Measurements from ENCODE around the gene PIP4K2C.
A peak's percentile ranks its signal among the peaks of the same experiment; 100 is the strongest.
"Not testable (repeated sequence)": the region's sequence is repeated elsewhere in the genome, so short reads cannot be mapped to it uniquely, and the experiment has no call there.

PIP4K2C gene

DNA sequence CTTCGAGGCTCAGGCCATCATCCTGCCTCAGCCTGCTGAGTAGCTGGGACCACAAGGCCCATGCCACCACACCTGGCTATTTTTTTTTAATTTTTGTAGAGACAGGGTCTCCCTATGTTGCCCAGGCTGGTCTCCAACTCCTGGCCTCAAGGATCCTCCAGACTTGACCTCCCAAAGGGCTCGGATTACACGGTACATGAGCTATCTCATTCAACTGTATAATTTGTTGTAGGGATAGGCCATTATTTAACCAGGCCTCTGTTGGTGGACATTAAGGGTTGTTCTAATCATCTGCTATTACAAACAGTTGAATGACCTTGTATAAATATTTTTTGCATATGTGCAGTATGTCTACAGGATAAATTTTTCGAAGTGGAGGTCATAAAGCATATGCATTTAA is 32.1 kb upstream of the PIP4K2C start:
- no peak for DNase-seq (ENCODE audit: low read depth in 2 of 2)

DNA sequence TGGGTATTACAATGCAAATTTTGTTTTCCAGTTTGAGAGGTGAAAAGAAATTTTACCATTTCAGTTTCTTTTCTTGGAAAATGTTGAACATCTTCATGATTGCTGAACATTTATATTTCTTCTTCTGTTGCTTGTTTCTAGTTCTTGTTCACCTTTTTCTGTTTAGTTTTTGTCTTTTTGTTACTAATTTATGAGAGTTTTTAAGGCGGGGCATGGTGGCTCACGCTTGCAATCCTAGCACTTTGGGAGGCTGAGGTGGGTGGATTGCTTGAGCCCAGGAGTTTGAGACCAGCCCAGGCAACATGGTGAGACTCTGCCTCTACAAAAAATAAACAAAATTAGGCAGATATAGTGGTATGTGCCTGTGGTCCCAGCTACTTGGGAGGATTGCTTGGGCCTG is 30.5 kb upstream of the PIP4K2C start:
- DNase-seq (ENCODE audit: low read depth in 2 of 2) = no peak

DNA sequence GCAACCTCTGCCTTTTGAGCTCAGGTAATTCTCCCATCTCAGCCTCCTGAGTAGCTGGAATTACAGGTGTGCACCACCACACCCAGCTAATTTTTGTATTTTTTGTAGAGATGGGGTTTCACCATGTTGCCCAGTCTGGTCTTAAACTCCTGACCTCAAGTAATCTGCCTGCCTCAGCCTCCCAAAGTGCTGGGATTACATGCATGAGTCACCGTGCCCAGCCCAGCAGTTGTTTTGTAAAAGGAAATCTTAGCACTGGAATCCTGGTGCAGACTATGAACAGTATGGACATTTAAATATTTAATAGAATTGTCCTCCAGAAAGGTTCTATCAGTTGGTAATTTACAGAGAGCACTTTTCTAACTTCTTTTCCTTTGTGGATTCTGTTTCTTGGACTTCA is 29.9 kb upstream of the PIP4K2C start:
- not testable (repeated sequence) for DNase-seq (ENCODE audit: low read depth in 2 of 2)

DNA sequence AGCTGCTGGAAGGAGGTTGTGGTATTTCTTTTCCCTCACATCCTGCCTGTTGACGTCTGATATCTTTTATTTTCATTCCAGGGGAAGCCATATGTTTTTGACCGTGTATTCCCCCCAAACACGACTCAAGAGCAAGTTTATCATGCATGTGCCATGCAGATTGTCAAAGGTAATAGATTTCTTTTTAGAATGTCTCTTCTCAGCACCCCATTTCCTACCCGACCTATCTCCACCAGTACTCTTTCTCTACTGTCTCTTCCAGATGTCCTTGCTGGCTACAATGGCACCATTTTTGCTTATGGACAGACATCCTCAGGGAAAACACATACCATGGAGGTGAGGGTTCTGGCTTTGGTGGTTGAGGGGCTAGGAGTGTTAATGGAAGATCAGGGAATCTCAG is 27.6 kb upstream of the PIP4K2C start:
- DNase-seq (ENCODE audit: low read depth in 2 of 2) = no peak

DNA sequence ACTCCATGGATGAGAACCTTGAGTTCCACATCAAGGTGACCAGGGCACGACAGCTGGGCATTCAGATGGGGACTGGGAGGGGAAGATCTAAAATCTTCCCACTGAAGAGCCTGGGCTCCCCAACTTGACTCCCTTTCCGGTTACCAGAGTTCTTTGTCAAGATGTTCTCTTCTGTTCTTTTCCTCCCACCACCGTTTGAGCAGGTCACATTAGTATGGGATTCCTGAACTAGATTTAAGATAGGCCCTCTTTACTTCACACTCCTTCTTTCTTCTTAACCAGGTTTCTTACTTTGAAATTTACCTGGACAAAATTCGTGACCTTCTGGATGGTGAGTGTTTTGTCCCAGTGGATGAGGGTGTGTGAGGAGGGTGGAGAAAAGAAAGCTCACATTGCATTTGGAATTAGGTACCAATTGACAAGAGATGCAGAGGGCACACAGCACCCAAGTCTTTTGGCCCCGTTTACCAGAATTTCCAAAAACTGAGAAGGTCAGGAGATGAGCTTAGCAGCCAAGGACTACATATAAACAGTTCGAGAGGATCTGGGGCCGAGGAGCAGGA is 26.7 kb upstream of the PIP4K2C start:
- no peak for DNase-seq (ENCODE audit: low read depth in 2 of 2)

DNA sequence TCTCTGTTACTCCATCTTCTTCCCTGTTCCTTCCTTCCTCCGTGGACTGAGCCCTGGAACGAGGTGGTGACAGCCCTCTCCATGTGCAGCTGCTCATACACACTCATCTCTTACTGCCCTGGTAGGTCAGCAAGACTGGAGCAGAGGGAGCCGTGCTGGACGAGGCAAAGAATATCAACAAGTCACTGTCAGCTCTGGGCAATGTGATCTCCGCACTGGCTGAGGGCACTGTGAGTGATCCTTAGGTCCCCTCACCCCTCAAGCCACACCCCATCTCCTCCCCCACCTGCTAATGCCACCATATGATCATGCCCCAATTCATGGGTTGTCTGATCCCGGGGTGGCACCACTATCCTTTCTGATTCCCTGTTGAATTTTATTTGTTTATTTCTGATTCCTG is 22.2 kb upstream of the PIP4K2C start:
- DNase-seq (ENCODE audit: low read depth in 2 of 2) = no peak

DNA sequence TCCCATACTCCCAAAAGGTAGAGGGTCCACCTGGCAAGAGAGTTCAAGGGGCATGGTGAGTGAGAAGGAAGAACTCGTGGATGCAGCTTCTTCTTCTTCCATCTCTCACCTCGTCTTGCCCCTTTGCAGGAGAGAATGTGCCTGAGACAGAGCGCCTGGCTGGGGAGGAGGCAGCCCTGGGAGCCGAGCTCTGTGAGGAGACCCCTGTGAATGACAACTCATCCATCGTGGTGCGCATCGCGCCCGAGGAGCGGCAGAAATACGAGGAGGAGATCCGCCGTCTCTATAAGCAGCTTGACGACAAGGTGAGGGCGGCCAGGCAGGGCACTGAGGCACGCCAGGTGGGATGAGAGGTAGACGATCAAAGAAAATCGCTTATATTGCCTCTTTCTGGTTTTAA is 21.1 kb upstream of the PIP4K2C start:
- DNase-seq (ENCODE audit: low read depth in 2 of 2) = no peak

DNA sequence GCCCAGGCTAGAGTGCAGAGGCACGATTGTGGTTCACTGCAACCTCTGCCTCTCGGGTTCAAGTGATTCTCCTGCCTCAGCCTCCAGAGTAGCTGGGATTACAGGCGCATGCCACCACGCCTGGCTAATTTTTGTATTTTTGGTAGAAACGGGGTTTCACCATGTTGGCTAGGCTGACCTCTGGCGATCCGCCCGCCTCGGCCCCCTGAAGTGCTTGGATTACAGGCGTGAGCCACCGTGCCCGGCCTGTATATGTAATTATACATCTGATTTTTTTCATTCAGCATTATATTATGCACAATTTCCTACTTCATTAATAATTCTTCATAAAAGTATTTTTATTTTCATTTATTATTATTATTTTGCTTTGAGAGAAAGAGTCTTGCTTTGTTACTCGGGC is 20.6 kb upstream of the PIP4K2C start:
- not testable (repeated sequence) for DNase-seq (ENCODE audit: low read depth in 2 of 2)

DNA sequence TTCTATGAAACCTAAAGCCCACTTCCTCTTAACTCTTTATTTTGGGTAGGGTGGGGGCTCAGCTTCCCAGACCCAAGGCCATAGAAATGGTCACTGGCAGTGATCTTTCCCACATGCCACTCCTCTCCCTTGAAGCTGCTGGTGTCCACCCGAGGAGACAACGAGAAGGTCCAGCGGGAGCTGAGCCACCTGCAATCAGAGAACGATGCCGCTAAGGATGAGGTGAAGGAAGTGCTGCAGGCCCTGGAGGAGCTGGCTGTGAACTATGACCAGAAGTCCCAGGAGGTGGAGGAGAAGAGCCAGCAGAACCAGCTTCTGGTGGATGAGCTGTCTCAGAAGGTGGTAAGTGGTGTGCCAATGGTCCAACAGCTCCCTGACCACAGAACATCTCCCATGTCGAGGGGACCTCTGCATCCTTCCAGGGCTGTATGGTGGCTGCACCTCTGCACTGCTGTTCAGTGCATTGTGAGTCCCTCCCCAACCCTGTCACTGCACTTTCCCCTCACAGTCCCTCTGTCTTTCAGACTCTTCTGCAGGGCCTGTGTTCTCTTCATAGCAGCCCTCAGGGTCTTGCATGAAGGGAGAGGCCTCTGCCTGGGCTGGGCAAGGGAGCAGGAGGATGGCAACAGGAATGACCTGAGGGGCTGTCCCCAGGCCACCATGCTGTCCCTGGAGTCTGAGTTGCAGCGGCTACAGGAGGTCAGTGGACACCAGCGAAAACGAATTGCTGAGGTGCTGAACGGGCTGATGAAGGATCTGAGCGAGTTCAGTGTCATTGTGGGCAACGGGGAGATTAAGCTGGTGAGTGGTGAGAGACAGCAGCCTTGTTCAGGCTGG is 18.8 kb upstream of the PIP4K2C start:
- DNase-seq (ENCODE audit: low read depth in 2 of 2) = no peak

DNA sequence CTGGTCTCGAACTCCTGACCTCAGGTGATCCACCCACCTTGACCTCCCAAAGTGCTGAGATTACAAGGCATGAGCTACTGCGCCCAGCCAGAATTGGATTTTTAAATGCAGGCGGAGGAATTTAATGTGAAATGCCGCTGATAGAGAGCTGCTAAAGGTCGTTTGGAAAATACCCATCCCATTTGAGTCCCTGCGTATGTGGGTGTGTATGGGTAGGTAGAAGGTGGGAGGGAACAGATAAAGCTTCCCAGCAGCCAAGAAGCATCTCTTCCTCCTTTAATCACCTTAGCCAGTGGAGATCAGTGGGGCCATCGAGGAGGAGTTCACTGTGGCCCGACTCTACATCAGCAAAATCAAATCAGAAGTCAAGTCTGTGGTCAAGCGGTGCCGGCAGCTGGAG is 16.2 kb upstream of the PIP4K2C start:
- no peak for DNase-seq (ENCODE audit: low read depth in 2 of 2)

DNA sequence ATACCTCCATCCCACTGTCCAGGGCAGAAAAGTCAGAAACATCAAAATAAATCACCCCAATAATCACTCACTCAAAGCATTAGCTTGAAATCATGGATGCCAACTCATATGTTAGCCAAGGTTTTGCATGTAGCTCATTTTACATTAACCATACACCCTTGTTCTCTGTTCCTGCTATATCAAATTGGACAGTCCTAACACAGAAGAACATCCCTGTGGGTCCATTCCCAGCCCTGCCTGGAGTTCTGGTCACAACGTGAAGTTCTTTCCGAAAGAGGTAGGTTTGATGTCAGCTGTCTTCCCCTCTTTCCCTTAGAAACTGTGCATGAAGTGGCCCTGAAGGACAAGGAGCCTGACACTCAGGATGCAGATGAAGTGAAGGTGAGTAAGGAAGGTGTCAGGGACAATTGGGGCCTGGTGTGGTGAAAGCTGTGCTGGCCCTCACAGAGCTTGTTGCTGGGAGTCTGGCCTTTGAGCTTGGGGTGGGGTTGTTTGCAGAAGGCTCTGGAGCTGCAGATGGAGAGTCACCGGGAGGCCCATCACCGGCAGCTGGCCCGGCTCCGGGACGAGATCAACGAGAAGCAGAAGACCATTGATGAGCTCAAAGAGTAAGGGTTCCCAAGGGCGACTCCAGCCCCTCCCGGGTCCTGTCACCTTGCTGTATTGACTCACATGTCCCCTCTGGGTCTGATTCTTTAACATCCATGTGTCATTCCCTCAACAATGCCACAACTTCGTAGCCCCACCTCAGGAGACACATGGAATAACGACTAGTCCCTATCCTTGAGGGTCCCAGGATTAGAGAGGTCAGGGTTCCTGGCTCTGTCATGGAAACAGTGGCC is 15.0 kb upstream of the PIP4K2C start:
- no peak for DNase-seq (ENCODE audit: low read depth in 2 of 2)

DNA sequence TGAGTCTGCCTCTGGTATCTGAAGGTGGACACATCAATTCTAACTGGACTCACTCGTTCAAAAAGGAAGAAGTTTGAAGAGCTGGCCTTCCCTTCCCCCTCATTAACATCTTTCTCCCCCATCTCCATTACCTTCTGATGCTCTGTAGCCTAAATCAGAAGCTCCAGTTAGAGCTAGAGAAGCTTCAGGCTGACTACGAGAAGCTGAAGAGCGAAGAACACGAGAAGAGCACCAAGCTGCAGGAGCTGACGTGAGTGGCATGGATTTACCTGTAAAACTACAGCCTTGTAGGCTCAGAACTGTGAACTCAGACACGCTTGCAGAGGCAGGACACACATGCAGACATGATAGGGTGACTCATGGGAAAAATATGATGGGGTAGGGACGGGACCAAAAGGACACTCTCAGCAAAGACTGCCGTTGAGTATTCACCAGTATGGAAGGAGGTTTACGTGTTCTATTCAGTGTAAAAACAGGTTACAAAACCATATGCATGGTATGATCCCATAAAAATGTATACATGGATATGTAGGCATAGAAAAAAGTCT is 14.3 kb upstream of the PIP4K2C start:
- no peak for DNase-seq (ENCODE audit: low read depth in 2 of 2)

DNA sequence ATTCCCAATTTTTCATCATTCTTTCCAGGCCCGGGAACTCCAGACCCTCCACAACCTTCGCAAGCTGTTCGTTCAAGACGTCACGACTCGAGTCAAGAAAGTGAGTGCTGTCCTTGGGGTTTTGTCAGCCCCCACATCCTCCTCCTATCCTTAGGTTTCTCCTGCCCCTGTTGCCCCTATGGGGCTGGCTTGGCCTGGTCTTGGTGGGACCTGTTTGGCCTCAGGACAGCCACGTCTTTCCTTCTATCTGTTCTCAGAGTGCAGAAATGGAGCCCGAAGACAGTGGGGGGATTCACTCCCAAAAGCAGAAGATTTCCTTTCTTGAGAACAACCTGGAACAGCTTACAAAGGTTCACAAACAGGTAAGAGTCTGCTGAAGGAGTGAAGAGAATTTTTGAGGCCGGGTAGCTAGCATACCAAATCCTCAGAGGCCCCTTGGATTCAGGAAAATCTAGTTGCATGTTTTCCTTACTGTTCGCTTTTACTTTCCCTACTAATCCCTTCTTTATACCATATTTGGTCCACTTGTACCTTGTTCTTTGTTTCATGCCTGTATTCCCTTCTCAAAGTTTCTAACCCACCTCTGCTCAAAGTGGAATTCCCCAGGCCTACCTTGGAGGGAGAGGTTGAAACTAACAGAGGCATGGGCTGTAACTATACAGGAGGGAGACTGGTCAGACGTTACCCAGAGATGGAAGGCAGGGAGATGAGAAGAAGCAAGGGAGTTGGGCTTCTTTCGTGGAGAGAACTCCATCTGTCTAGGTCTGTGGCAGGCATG is 12.8 kb upstream of the PIP4K2C start:
- no peak for DNase-seq (ENCODE audit: low read depth in 2 of 2)

DNA sequence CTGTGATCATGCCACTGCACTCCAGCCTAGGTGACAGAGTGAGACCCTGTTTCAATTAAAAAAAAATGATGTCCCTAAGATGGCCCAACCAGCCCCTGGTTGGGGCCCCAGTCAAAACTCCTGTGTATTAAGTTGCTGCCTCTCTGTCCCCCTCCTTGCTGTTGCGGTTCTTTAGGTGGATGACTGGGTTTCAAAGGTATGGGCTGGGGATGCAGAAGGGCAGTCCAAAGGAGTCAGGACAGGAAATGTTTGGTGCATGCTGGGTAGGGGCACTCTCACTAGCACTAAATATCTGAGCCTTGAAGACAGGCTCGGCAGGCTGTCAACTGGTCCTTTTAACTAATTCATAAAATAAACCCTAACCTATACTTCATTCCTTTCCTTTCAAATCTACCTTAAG is 12.0 kb upstream of the PIP4K2C start:
- no peak for DNase-seq (ENCODE audit: low read depth in 2 of 2)

DNA sequence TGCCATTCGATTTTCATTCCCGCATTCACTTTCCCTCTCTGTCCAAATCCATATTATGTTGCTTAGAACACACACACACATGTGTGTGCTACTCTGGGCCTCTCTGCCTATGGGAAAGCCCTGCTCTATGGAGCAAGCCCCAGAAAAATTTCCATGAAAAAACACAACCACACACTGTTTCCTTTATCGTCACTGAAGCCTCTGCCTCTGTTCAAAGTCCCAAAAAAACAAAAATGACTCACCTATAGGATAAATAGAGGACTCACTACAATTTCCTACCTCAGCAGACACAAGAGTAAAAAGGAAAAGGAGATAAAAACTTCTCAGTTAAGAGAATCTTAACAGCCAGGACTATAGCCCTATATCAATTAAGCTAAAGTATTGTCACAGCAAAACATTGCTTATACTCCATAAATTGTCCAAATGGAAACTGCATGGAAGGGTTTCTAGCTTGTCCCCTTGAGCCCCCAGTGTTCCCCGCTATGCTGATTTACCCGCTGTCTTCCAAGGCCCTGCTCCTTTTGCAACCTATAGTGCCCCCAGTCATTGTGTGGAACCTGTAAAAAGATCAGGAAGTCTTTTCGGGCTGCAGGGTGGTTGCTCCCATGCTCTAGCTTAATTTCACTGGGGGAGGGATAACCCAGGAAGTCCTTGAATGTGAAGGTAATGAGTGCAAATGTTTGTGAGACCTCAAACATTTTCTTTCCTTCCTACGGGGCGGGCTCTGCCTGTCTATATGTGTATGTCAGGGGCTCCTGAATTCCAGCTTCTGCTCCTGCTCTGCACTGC is 11.1 kb upstream of the PIP4K2C start:
- DNase-seq (ENCODE audit: low read depth in 2 of 2) = no peak

DNA sequence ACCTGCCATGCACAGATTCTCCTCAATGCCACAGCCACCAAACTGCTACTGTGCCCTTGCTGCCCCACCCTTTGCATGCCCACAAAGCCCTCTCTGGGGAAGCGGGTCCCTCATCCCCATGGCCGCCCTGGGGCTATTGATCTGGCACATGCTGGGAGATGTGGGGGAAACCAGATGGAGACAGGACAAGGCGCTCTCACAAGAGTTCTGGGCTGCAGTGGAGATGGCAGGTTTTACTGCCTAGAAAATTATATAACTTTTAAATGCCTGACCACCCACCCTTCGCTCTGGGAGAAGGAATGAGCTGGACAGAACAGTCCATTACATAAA is 10.6 kb upstream of the PIP4K2C start:
- no peak for DNase-seq (ENCODE audit: low read depth in 2 of 2)

DNA sequence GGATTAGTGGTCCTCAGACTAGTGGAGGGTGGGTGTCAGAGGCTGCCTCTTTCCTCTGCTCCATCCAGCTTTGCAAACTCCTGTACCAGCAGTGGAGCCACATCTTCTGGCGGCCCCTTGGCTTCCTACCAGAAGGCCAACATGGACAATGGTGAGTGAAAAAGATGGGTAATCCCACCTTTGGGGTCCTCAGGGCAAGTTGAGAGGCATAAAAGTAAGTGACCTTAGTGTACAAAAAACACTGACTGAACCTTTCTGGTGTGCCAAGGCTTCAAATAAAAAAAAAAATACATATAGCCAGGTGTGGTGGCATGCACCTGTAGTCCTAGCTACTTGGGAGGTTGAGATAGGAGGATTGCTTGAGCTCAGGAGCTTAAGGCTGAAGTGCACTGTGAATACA is 9.2 kb upstream of the PIP4K2C start:
- no peak for DNase-seq (ENCODE audit: low read depth in 2 of 2)

DNA sequence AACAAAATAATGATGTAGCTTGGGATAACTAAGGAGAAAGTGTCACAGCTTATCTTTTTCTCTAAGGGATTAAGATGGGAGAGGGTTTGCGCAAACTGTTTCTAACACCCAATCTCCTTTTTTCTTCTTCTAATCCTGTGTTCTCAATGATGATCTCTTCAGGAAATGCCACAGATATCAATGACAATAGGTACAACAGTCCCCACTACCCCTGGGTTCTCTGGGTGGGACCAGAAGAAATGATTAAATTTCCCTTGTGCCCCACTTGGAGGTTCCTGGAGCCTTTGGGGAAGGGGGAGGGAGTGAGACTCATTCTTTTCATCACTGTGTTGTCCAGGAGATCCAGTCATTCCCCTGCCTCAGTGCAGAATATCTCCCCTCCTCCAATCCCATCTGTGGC is 8.6 kb upstream of the PIP4K2C start:
- no peak for DNase-seq (ENCODE audit: low read depth in 2 of 2)

DNA sequence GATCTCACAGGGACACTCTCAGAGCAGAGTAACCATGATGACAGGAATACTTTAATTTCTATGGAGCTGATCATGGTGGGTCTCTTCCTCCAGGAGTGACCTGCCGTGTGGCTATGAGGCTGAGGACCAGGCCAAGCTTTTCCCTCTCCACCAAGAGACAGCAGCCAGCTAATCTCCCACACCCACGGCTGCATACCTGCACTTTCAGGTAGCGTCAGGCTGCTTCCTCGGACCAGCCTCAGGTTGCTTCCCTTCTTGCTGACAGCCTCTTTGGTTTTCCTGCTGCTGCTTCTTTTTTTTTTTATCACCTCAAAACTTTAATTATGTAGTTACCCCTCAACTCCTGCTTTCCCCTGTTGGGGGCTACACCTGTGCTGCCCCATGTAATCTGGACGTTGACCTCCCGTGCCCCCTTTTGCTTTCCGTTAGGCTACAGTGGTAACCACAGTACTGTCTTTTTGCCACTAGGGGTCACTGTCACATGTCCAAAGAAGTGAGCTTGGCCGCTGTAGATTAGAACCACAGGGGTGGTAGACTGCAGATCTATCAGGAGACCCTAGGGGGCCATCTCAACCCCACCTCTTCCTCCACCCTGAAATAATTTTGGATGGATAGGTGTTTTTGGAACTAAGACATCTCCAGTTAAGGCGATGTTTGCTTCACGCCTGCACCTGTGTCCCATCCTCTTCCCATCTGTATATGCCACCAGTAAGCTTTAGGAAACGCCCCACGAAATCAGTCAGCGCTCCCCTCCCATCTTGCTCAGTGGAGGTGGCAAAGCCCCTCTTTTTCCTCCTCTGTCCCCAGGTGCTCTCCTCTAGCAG is 7.8 kb upstream of the PIP4K2C start:
- DNase-seq (ENCODE audit: low read depth in 2 of 2) = peak in 1 of 2 donors; percentile 60

DNA sequence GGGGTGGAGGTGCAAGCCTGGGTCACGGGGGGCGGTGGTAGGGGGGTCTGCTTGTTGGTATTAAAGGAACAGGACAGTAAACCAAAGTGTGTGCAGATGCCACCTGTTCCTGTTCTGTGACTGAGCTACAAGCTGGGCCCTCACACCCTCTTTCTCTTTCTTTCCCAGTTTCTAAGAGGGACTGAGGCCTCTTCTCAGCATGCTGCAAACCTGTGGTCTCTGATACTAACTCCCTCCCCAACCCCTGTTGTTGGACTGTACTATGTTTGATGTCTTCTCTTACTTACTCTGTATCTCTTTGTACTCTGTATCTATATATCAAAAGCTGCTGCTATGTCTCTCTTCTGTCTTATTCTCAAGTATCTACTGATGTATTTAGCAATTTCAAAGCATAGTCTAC is 6.9 kb upstream of the PIP4K2C start:
- DNase-seq (ENCODE audit: low read depth in 2 of 2) = no peak
